ENCODE measurements around the gene IFT43.

Gene IFT43

DNA sequence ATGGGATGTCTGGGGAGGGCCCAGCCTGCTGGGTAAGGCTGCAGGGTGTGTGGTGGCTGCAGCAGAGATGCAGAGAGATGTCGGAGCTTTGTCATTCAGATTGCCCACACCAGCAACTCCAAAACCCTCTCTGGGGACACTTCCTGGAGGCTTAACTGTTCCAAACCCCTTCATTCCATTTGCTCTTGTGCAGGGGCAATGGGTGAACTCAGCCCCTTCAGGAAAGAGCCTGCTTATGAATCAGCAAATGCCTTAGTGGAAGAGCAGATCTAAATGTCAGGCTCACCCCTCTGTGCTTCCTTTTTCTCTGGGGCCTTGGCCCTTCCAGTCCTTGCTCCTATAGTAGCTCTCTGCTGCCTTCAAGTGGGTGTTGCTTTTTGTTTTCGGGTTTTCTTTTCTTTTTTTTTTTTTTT is 129.5 kb downstream of the IFT43 start:
- no peak for DNase-seq

DNA sequence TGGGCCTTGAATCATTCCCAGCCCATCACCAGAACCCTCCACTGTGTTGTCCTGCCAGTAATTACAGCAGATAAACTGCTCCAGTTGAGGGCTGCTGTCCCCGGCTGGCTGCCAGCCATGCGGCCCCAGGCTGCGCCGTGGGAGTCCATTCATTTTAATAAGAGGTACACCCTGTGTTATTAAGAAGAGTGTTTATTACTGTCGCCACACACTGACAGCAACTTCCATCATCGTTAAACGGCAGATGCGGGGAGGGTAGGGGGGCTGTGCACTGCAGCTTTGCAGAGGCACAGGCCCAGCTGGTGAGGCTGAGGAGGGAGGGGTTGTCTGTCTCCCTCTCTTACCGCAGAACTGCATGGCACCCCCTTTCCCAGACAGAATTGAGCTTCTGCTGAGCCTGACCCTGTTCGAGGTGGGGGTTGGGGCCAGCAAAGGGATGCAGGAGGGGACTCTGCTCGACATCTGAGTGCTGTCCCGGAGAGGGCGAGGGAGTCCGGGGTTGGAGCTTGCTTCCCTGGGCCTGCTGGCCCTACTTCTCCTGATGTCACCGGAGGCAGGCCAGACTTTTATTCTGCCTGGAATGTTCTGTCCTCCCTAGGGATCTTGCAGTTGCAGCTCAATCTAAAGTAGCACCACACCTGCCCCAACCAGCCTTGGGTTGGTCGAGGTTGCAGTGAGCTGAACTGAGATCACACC is 132.4 kb downstream of the IFT43 start:
- no peak for DNase-seq

DNA sequence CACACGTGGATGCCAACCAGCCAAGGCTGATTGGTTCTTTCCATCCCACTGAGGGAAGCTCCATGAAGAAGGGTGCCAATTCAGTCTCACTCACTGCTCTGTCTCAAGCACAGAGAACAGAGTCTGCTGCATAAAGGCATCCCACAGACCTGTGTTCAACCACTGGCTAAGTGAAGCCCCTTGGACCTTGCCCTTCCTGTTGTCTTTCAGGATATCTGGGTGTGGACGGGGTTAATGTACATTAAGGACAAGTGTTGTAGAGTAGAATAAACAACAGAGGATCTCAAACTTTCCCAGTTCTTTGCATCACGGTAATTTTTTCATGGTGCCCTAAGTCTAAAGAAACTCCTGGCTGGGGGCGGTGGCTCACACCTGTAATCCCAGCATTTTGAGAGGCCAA is 133.0 kb downstream of the IFT43 start:
- DNase-seq: no peak

DNA sequence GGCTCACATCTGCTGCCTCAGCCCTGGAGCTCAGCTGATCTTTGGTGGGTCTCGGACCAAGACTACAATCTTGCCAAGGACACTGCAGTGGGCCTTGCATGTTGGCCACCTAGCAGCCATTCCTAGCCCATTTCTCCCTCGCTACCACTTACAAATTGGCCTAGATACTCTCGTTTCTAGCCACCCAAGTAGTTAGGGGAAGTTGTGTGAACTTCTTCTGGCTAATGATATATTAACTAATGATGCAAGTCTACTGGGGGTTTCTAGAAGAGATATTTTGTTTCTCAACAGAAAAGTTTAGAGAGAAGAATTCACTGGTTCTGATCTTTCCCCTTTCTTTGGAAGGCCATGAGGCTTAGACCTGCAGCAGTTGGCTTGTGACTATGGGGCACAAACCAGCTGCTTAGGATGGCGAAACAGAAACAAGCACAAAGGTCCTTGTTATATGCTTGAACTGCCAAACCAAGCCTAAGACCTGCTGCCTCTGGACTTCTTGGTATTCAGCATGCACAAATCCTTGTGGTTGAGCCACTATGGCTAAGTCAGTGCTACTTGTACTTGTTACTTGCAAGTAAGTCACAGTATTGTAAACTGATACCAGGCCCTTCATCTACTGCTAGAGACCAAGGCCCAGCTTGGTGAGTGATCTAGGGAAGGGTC is 135.7 kb downstream of the IFT43 start:
- DNase-seq: no peak

DNA sequence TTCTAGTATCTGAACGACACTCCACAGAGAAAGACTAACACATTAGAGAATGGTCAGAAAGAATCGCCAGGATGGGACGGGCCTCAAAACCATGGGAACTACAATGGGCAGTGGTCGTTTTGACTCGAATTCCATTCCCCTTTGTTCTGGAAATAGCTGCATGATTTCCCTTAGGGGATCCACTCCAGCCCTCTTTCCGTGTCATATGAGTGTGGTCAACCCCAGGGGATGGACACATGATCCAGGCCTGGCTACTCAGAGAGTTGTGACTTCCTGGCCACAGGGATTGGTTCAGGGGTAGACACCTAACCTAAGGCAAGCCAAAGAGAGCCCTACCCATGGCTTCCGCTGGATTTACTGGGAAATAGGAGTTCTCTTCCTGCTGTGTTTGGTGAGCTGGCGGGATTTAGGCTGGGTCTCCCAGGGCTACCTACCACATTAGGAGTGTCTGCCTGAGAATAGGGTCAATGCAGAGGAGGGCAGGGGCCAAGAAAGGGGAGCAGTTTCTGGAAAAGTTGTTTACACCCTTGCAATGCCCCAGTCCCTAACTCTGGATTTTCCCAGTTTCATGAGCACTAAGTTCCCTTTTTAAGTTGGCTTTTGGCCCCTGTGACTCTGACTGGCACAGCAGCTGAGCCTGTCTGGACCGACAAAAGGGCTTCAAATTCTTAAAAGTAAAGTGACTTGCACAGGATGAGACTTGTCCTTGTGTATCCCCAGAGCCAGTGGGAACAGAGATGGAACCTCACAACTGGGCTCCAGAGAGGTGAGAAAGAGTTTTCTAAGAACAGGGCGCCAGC is 138.1 kb downstream of the IFT43 start:
- DNase-seq: no peak

DNA sequence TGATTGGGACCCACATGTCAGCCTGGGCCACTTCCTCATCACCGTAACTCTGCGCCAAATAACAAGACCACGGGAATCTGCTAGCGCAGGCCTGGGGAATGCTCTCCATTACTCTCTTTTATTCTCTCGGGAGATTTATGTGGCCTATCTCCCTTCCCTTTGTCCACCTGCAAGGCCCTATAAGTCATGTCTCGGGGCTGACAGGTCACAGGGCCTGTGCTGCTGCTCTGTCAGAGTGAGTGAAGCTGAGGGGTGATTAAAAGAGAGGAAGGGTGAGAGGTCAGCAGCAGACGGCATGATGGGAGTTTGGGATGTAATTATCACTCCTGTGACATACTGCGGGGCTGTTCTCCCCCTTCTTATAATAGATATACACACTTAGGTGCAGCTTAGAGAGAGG is 139.9 kb downstream of the IFT43 start:
- DNase-seq: no peak

DNA sequence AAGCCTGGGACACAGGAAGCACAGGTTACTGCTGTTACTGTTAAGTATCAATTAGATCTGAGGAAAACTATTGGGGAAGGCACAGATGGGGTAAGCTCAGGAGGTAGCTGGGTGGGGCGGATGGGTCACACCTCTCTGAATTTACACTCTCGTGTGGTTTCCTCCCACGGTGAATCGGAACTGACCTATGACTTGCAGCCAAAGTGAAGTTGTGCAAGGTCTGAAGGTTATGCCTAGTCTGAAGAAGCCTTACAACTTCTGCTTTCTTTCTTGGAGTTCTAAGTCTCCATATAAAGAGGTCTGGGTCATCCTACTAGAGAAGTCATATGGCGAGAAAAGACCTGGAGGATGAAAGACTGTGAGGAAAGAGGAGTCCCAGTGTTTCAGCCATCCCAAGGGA is 140.5 kb downstream of the IFT43 start:
- DNase-seq: no peak

DNA sequence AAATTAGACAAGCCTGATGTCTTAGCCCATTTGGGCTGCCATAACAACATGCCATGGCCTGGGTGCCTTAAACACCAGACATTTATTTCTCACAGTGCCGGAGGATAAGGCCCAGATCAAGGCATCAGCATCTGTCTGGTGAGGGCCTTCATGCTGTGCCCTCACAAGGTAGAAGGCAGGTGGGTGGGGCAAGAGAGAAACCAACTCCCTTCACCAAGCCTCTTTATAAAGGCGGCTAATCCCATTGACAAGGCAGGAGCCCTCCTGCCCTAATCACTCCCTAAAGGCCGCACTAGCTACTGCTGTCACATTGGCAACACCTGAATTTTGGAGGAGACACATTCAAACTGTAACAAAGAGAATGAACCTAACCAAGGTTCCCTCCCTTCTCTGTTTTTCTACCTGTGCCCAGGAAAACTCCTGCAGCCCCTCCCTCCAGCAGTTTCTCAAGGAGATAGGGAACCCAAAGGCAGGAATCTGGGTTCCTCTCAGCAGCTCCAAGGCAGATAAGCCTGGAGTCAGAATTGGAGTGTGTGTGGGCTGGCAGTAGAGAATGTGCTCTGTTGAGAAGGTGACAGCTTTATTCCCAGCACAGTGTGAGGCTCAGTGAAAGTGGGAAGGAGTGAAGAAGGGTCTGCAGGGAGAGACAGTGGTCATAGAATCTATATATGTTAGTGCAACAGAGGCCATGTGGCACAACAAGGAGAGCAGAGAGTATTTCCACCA is 144.5 kb downstream of the IFT43 start:
- no peak for DNase-seq

DNA sequence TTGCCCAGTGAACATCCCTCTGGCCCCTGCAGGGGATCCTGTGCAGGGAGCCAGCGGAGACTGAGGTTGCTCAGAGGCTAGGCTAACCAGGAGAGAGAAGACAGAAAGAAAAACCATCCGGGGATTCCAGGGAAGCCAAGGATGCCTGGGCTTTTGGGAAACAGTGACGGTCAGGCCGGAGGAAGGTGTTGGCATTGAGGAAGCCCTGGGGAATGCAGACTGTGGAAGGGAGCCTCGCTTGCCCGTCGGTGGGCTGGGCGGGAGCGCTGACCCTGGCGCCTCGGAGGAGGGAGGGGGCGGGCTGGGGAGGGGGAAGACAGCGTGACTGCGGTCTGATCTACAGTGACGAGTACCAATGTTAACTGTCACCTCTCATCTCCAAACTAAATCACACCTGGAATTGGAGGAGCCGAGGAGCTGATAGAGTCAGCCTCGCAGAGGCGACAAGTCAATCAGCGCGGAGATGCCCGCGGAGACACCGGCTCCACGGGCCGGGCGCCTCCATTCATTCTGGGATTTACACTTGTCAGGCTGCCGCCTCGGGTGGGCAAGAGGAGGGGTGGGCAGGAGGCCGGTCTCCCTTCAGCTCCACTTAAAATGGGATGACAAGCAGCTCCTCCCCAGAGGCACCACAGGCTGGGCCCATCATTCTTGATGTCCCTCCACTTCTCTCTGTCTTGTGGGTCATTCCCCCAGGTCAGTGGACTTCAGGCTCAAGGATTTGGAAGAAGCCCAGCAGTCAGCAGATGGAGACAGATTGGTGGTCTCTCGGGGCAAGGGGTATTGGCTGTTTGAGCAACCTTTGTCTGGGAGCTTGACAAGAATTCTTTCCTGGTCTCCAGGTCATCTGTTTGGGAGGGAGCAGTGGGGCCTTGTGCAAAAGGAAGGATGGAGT is 145.8 kb downstream of the IFT43 start:
- no peak for DNase-seq

DNA sequence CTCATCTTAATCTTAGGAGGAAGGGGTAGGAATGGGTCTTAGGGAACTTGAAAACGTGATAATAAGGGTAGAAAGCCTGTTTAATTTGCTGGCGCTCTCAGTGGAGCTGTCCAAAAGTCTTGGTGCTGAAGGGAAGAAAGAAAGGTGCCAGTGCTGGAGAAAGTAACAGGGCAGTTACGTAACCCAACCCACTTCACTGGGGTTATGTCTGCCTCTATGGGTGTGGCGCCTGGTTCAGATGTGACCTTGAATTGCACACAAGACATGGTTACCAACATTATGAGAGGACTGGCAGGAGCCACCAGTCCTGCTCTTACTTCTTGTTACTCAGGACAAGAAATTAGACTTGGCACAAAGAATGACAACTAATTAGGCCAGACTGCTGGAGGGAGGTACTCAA is 147.5 kb downstream of the IFT43 start:
- DNase-seq: no peak

All from effector CD4-positive, alpha-beta T cell (primary cell).